ENCODE results near the gene TULP4. TPM values are rescaled to one million over a fixed set of nuclear protein-coding genes. Genes with fewer than 3 reads are reported as not detected.

The TULP4 gene
- total RNA-seq, 8 experiments from 2014 or later = 54.0 to 195 (median 151) TPM

- 83 to 100% (median 100%) methylated on average over 1 to 2 of the region's 7 CpGs; no CpG with 5 or more reads in 6 of the 10 experiments for WGBS, 10 experiments
- in situ Hi-C loops (cut with MboI; ENCODE audit: low pct_unique_long_range_greater_than_20kb in 2 of 9, low sequenced_read_pairs in 9 of 9, unreplicated experiment in 9 of 9) = loop anchor here in 1 of 9 experiments (25.0 kb wide), 1 partner anchor 291 kb away; no protein-coding TSS in a partner anchor
- H3K4me3 ChIP-seq = no peak overlapping the region
- H3K4me1 ChIP-seq (replicated peaks in 1 of 2) = no peaks in the 10 kb centered on the region
- no peak for ATAC-seq (replicated peaks in 6 of 8)
- H3K27ac ChIP-seq = no peak overlapping the region
These were observed 191.0 kb downstream of the TULP4 start for GRCh38 chr6:158503222-158503621.

DNA sequence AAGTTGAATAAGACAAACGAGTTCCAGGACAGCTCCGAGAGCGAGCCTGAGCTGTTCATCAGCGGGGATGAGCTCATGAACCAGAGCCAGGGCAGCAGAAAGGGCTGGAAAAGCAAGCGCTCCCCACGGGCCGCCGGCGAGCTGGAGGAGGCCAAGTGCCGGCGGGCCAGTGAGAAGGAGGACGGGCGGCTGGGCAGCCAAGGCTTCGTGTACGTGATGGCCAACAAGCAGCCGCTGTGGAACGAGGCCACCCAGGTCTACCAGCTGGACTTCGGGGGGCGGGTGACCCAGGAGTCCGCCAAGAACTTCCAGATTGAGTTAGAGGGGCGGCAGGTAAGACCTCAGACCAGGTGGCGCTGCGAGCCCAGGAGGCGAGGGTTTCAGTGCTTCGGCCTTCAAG, 191.6 kb downstream of the TULP4 start:
- Histone ChIP-seq H3K4me1 (replicated peaks in 1 of 2) (no peaks in the 10 kb centered on the region), H3K27ac (no peak overlapping the region), H3K4me3 (no peak overlapping the region)
- in situ Hi-C loops (cut with MboI; ENCODE audit: low pct_unique_long_range_greater_than_20kb in 2 of 9, low sequenced_read_pairs in 9 of 9, unreplicated experiment in 9 of 9) = loop anchor here in 1 of 9 experiments (25.0 kb wide), 1 partner anchor 292 kb away; no protein-coding TSS in a partner anchor
- ATAC-seq (replicated peaks in 6 of 8) = no peak
- 85 to 100% (median 90%) methylated on average over 2 to 10 of the region's 25 CpGs; no CpG with 5 or more reads in 2 of the 10 experiments for WGBS, 10 experiments

DNA sequence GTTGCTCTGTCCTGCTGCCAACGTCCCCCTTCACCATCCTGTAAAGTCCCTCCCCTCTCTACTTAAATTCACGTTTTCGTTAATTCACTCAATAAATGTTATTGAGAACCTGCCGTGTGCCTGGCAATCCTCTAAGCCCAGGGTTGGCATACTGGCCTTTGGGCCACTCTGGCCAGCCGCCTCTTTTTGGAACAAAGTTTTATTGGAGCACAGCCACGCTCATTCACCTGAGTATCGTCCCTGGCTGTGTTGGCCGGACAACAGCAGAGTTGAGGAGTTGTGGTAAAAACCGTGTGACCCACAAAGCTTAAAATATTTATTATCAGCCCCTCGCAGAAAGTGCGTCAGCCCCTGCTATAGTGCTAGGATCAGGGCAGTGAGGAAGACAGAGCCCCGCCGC, 192.9 kb downstream of the TULP4 start:
- H3K4me3 ChIP-seq = no peak overlapping the region
- 86 to 100% (median 94%) methylated on average over 2 to 11 of the region's 13 CpGs for WGBS, 10 experiments
- H3K4me1 ChIP-seq (replicated peaks in 1 of 2) = no peaks in the 10 kb centered on the region
- ATAC-seq (replicated peaks in 6 of 8) = no peak
- H3K27ac ChIP-seq = no peak overlapping the region
- in situ Hi-C loops (cut with MboI; ENCODE audit: low pct_unique_long_range_greater_than_20kb in 2 of 9, low sequenced_read_pairs in 9 of 9, unreplicated experiment in 9 of 9) = loop anchor here in 1 of 9 experiments (25.0 kb wide), 1 partner anchor 293 kb away; no protein-coding TSS in a partner anchor

- in situ Hi-C loops (cut with MboI; ENCODE audit: low pct_unique_long_range_greater_than_20kb in 2 of 9, low sequenced_read_pairs in 9 of 9, unreplicated experiment in 9 of 9) = loop anchor here in 1 of 9 experiments (25.0 kb wide), 1 partner anchor 294 kb away; no protein-coding TSS in a partner anchor
- 33 to 92% (median 58%) methylated on average over 2 to 10 of the region's 10 CpGs; no CpG with 5 or more reads in 2 of the 10 experiments for WGBS, 10 experiments
- no peaks in the 10 kb centered on the region for H3K4me1 ChIP-seq (replicated peaks in 1 of 2)
- ATAC-seq (replicated peaks in 6 of 8) = peak in 4 of 8 experiments; percentile 17 to 82 (median 62)
- no peak overlapping the region for H3K4me3 ChIP-seq
- H3K27ac ChIP-seq = no peak overlapping the region
These were observed 194.3 kb downstream of the TULP4 start for GRCh38 chr6:158506601-158507000.

GRCh38 chr6:158507174-158507573, 194.9 kb downstream of the TULP4 start:
- no peak overlapping the region for H3K27ac ChIP-seq
- in situ Hi-C loops (cut with MboI; ENCODE audit: low pct_unique_long_range_greater_than_20kb in 2 of 9, low sequenced_read_pairs in 9 of 9, unreplicated experiment in 9 of 9) = loop anchor here in 1 of 9 experiments (25.0 kb wide), 1 partner anchor 295 kb away; no protein-coding TSS in a partner anchor
- no peak for ATAC-seq (replicated peaks in 6 of 8)
- no peak overlapping the region for H3K4me3 ChIP-seq
- 87 to 100% (median 94%) methylated on average over 1 to 7 of the region's 7 CpGs; no CpG with 5 or more reads in 2 of the 10 experiments for WGBS, 10 experiments
- no peaks in the 10 kb centered on the region for H3K4me1 ChIP-seq (replicated peaks in 1 of 2)

- whole genome bisulfite sequencing, 10 experiments = 81 to 100% (median 94%) methylated on average over 3 to 5 of the region's 5 CpGs
- in situ Hi-C loops (cut with MboI; ENCODE audit: low pct_unique_long_range_greater_than_20kb in 2 of 9, low sequenced_read_pairs in 9 of 9, unreplicated experiment in 9 of 9) = loop anchor here in 1 of 9 experiments (25.0 kb wide), 1 partner anchor 296 kb away; no protein-coding TSS in a partner anchor
- H3K27ac ChIP-seq = no peak overlapping the region
These were observed 196.2 kb downstream of the TULP4 start for GRCh38 chr6:158508450-158508849.

GRCh38 chr6:158509465-158509864, 197.2 kb downstream of the TULP4 start:
- Histone ChIP-seq H3K27ac (no peak overlapping the region), H3K4me1 (replicated peaks in 1 of 2) (no peaks in the 10 kb centered on the region), H3K4me3 (no peak overlapping the region)
- in situ Hi-C loops (cut with MboI; ENCODE audit: low pct_unique_long_range_greater_than_20kb in 2 of 9, low sequenced_read_pairs in 9 of 9, unreplicated experiment in 9 of 9) = loop anchor here in 1 of 9 experiments (25.0 kb wide), 1 partner anchor 297 kb away; no protein-coding TSS in a partner anchor
- WGBS, 10 experiments = 40 to 100% (median 93%) methylated on average over 1 to 10 of the region's 11 CpGs; no CpG with 5 or more reads in 2 of the 10 experiments
- no peak for ATAC-seq (replicated peaks in 6 of 8)

More at GRCh38 chr6:158508450-158508849, 196.2 kb downstream of the TULP4 start:
- Histone ChIP-seq H3K4me1 (replicated peaks in 1 of 2) (no peaks in the 10 kb centered on the region), H3K4me3 (no peak overlapping the region)
- ATAC-seq (replicated peaks in 6 of 8) = no peak

- ATAC-seq (replicated peaks in 6 of 8) = peak in 3 of 8 experiments; percentile 54 to 88 (median 71)
- Histone ChIP-seq H3K4me1 (replicated peaks in 1 of 2) (peaks cover 2 to 4% of the 10 kb centered on the region in 2 donors), H3K27ac (no peak overlapping the region), H3K4me3 (no peak overlapping the region)
- in situ Hi-C loops (cut with MboI; ENCODE audit: low pct_unique_long_range_greater_than_20kb in 2 of 9, low sequenced_read_pairs in 9 of 9, unreplicated experiment in 9 of 9) = loop anchor here in 1 of 9 experiments (25.0 kb wide), 1 partner anchor 301 kb away; no protein-coding TSS in a partner anchor
- WGBS, 10 experiments = 60 to 100% (median 88%) methylated on average over 1 to 4 of the region's 4 CpGs; no CpG with 5 or more reads in 2 of the 10 experiments
These were observed 200.5 kb downstream of the TULP4 start for GRCh38 chr6:158512809-158513208.

DNA sequence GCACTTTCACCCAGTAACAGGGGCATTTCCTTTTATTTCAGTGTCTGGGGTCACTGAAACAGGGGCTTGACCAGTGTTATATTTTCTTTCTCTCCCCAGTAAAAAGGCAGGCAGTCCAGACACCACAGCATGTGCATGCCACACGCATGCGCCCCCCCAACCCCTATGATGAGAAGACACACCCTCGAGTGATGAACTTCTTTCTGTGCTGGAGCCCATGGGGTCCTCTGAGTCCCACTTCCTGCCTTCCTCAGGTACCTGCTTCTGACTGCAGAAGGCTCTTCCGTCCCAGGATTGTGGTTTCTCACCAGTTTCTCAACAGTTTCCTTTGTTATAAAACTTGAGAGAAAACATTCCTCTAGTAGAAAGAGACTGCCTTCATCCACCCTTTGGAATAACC, 201.9 kb downstream of the TULP4 start:
- Histone ChIP-seq H3K4me3 (no peak overlapping the region), H3K27ac (no peak overlapping the region), H3K4me1 (replicated peaks in 1 of 2) (peaks cover 5 to 7% of the 10 kb centered on the region in 2 donors)
- ATAC-seq (replicated peaks in 6 of 8) = no peak
- 55 to 100% (median 89%) methylated on average over 1 to 4 of the region's 4 CpGs; no CpG with 5 or more reads in 1 of the 10 experiments for WGBS, 10 experiments
- in situ Hi-C loops (cut with MboI; ENCODE audit: low pct_unique_long_range_greater_than_20kb in 2 of 9, low sequenced_read_pairs in 9 of 9, unreplicated experiment in 9 of 9) = loop anchor here in 1 of 9 experiments (25.0 kb wide), 1 partner anchor 302 kb away; no protein-coding TSS in a partner anchor

DNA sequence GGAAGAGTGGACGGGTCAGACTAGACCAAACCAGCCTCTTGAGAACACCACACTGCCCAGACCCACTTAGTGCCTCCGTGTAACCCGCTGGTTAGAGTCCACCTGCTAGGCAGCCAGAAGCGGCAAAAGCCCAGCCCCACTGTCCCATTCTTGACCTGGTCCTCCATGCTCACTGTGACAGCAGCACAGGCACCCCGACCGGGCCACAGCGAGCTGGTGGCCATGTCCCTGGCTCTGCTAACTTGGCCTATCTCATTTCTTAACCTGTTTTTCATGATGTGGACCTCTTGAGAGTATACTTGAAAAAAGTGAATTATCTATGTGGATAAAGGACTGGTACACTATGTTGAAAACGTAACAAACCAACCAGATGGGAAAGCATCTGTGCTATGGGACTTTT, 202.7 kb downstream of the TULP4 start:
- no peak for ATAC-seq (replicated peaks in 6 of 8)
- Histone ChIP-seq H3K4me1 (replicated peaks in 1 of 2) (peaks cover 5 to 7% of the 10 kb centered on the region in 2 donors), H3K27ac (no peak overlapping the region), H3K4me3 (no peak overlapping the region)
- in situ Hi-C loops (cut with MboI; ENCODE audit: low pct_unique_long_range_greater_than_20kb in 2 of 9, low sequenced_read_pairs in 9 of 9, unreplicated experiment in 9 of 9) = loop anchor here in 1 of 9 experiments (25.0 kb wide), 1 partner anchor 303 kb away; no protein-coding TSS in a partner anchor
- WGBS, 10 experiments = 50 to 100% (median 90%) methylated on average over 1 to 8 of the region's 8 CpGs; no CpG with 5 or more reads in 2 of the 10 experiments

GRCh38 chr6:158516098-158516497, 203.8 kb downstream of the TULP4 start:
- Histone ChIP-seq H3K27ac (no peak overlapping the region), H3K4me1 (replicated peaks in 1 of 2) (peaks cover 5 to 7% of the 10 kb centered on the region in 2 donors), H3K4me3 (no peak overlapping the region)
- in situ Hi-C loops (cut with MboI; ENCODE audit: low pct_unique_long_range_greater_than_20kb in 2 of 9, low sequenced_read_pairs in 9 of 9, unreplicated experiment in 9 of 9) = loop anchor here in 1 of 9 experiments (25.0 kb wide), 1 partner anchor 304 kb away; no protein-coding TSS in a partner anchor
- ATAC-seq (replicated peaks in 6 of 8) = peak in 1 of 8 experiments; percentile 10
- 25 to 99% (median 52%) methylated on average over 6 to 19 of the region's 33 CpGs; no CpG with 5 or more reads in 4 of the 10 experiments for WGBS, 10 experiments

GRCh38 chr6:158517038-158517437, 204.8 kb downstream of the TULP4 start:
- Histone ChIP-seq H3K27ac (no peak overlapping the region), H3K4me3 (no peak overlapping the region), H3K4me1 (replicated peaks in 1 of 2) (peaks cover 5 to 7% of the 10 kb centered on the region in 2 donors)
- no peak for ATAC-seq (replicated peaks in 6 of 8)
- 70 to 100% (median 100%) methylated on average over 1 to 5 of the region's 8 CpGs; no CpG with 5 or more reads in 5 of the 10 experiments for WGBS, 10 experiments
- in situ Hi-C loops (cut with MboI; ENCODE audit: low pct_unique_long_range_greater_than_20kb in 2 of 9, low sequenced_read_pairs in 9 of 9, unreplicated experiment in 9 of 9) = loop anchor here in 1 of 9 experiments (25.0 kb wide), 1 partner anchor 305 kb away; no protein-coding TSS in a partner anchor

DNA sequence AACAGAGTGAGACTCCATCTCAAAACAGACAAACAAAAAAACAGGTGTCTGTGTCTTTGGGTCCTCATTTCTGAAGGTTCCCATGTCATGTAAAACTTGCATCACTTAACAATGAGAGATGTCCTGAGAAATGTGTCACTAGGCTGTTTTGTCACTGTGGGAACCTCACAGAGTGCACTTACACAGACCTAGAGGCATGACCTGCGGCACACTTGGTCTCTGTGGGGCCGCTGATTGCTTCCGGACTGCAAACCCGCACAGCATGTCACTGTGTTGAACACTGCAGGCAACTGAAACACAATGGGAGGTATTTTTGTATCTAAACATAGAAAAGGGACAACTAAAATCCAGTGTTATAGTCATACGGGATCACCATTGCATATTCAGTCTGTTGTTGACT, 205.3 kb downstream of the TULP4 start:
- no peak overlapping the region for H3K4me3 ChIP-seq
- in situ Hi-C loops (cut with MboI; ENCODE audit: low pct_unique_long_range_greater_than_20kb in 2 of 9, low sequenced_read_pairs in 9 of 9, unreplicated experiment in 9 of 9) = loop anchor here in 1 of 9 experiments (25.0 kb wide), 1 partner anchor 305 kb away; no protein-coding TSS in a partner anchor

More for the DNA sequence above, 205.3 kb downstream of the TULP4 start:
- peak in 3 of 8 experiments; percentile 16 to 22 (median 19) for ATAC-seq (replicated peaks in 6 of 8)
- Histone ChIP-seq H3K27ac (no peak overlapping the region), H3K4me1 (replicated peaks in 1 of 2) (peaks cover 5 to 7% of the 10 kb centered on the region in 2 donors)
- WGBS, 10 experiments = 45 to 100% (median 75%) methylated on average over 1 to 5 of the region's 5 CpGs; no CpG with 5 or more reads in 1 of the 10 experiments
